ENCODE data around the gene KLF3.
"Not testable (repeated sequence)": the region's sequence is repeated elsewhere in the genome, so short reads cannot be mapped to it uniquely, and the experiment has no call there.

Gene KLF3

GRCh38 chr4:38624311-38624710 lies 39.7 kb upstream of the KLF3 start:
- Histone ChIP-seq H3K27ac (ENCODE audit: low read depth, low read length) (no peak overlapping the region), H3K27me3 (ENCODE audit: control insufficient read depth, insufficient read depth, low read length) (no peaks in the 10 kb centered on the region), H3K4me3 (ENCODE audit: low read depth, low read length) (no peak overlapping the region), H3K9me3 (ENCODE audit: control insufficient read depth, insufficient read depth, low read depth, low read length) (0 out of 2 replicates have a peak, but pooled peaks cover 3% of the 10 kb centered on the region), H3K36me3 (ENCODE audit: control insufficient read depth, insufficient read depth, low read length) (no peaks in the 10 kb centered on the region), H3K9ac (ENCODE audit: low read length) (no peak overlapping the region), H3K4me1 (ENCODE audit: control insufficient read depth, insufficient read depth, low read length) (no peaks in the 10 kb centered on the region)

GRCh38 chr4:38625508-38625907 lies 38.5 kb upstream of the KLF3 start:
- H3K4me1 ChIP-seq (ENCODE audit: control insufficient read depth, insufficient read depth, low read length): no peaks in the 10 kb centered on the region
- H3K36me3 ChIP-seq (ENCODE audit: control insufficient read depth, insufficient read depth, low read length): no peaks in the 10 kb centered on the region
- H3K4me3 ChIP-seq (ENCODE audit: low read depth, low read length): no peak overlapping the region
- H3K9ac ChIP-seq (ENCODE audit: low read length): no peak overlapping the region
- 0 out of 2 replicates have a peak, but pooled peaks cover 3% of the 10 kb centered on the region for H3K9me3 ChIP-seq (ENCODE audit: control insufficient read depth, insufficient read depth, low read depth, low read length)
- no peaks in the 10 kb centered on the region for H3K27me3 ChIP-seq (ENCODE audit: control insufficient read depth, insufficient read depth, low read length)
- no peak overlapping the region for H3K27ac ChIP-seq (ENCODE audit: low read depth, low read length)

- not testable (repeated sequence) for H3K4me3 ChIP-seq (ENCODE audit: low read depth, low read length); H3K9me3 ChIP-seq (ENCODE audit: control insufficient read depth, insufficient read depth, low read depth, low read length); H3K9ac ChIP-seq (ENCODE audit: low read length); H3K36me3 ChIP-seq (ENCODE audit: control insufficient read depth, insufficient read depth, low read length); H3K4me1 ChIP-seq (ENCODE audit: control insufficient read depth, insufficient read depth, low read length); H3K27ac ChIP-seq (ENCODE audit: low read depth, low read length); H3K27me3 ChIP-seq (ENCODE audit: control insufficient read depth, insufficient read depth, low read length)
These were observed 37.0 kb upstream of the KLF3 start for GRCh38 chr4:38626901-38627444.

GRCh38 chr4:38630519-38630918 lies 33.5 kb upstream of the KLF3 start:
- Histone ChIP-seq H3K4me3 (ENCODE audit: low read depth, low read length) (no peak overlapping the region), H3K27ac (ENCODE audit: low read depth, low read length) (no peak overlapping the region), H3K27me3 (ENCODE audit: control insufficient read depth, insufficient read depth, low read length) (no peaks in the 10 kb centered on the region), H3K9ac (ENCODE audit: low read length) (no peak overlapping the region), H3K9me3 (ENCODE audit: control insufficient read depth, insufficient read depth, low read depth, low read length) (0 out of 2 replicates have a peak, but pooled peaks cover 3% of the 10 kb centered on the region), H3K4me1 (ENCODE audit: control insufficient read depth, insufficient read depth, low read length) (no peaks in the 10 kb centered on the region), H3K36me3 (ENCODE audit: control insufficient read depth, insufficient read depth, low read length) (no peaks in the 10 kb centered on the region)

- Histone ChIP-seq H3K4me1 (ENCODE audit: control insufficient read depth, insufficient read depth, low read length) (no peaks in the 10 kb centered on the region), H3K9ac (ENCODE audit: low read length) (no peak overlapping the region), H3K4me3 (ENCODE audit: low read depth, low read length) (no peak overlapping the region), H3K9me3 (ENCODE audit: control insufficient read depth, insufficient read depth, low read depth, low read length) (no peaks in the 10 kb centered on the region), H3K27me3 (ENCODE audit: control insufficient read depth, insufficient read depth, low read length) (no peaks in the 10 kb centered on the region), H3K27ac (ENCODE audit: low read depth, low read length) (no peak overlapping the region), H3K36me3 (ENCODE audit: control insufficient read depth, insufficient read depth, low read length) (no peaks in the 10 kb centered on the region)
These were observed 29.8 kb upstream of the KLF3 start for GRCh38 chr4:38634047-38634759.

- H3K9ac ChIP-seq (ENCODE audit: low read length): no peak overlapping the region
- H3K9me3 ChIP-seq (ENCODE audit: control insufficient read depth, insufficient read depth, low read depth, low read length): no peaks in the 10 kb centered on the region
- H3K4me1 ChIP-seq (ENCODE audit: control insufficient read depth, insufficient read depth, low read length): no peaks in the 10 kb centered on the region
- H3K36me3 ChIP-seq (ENCODE audit: control insufficient read depth, insufficient read depth, low read length): no peaks in the 10 kb centered on the region
- H3K27me3 ChIP-seq (ENCODE audit: control insufficient read depth, insufficient read depth, low read length): no peaks in the 10 kb centered on the region
- H3K27ac ChIP-seq (ENCODE audit: low read depth, low read length): no peak overlapping the region
- no peak overlapping the region for H3K4me3 ChIP-seq (ENCODE audit: low read depth, low read length)
These were observed 24.8 kb upstream of the KLF3 start for GRCh38 chr4:38639242-38639641.

GRCh38 chr4:38641811-38642210 lies 22.2 kb upstream of the KLF3 start:
- Histone ChIP-seq H3K9me3 (ENCODE audit: control insufficient read depth, insufficient read depth, low read depth, low read length) (no peaks in the 10 kb centered on the region), H3K27me3 (ENCODE audit: control insufficient read depth, insufficient read depth, low read length) (no peaks in the 10 kb centered on the region), H3K36me3 (ENCODE audit: control insufficient read depth, insufficient read depth, low read length) (no peaks in the 10 kb centered on the region), H3K9ac (ENCODE audit: low read length) (no peak overlapping the region), H3K4me1 (ENCODE audit: control insufficient read depth, insufficient read depth, low read length) (no peaks in the 10 kb centered on the region), H3K27ac (ENCODE audit: low read depth, low read length) (no peak overlapping the region), H3K4me3 (ENCODE audit: low read depth, low read length) (no peak overlapping the region)

GRCh38 chr4:38644201-38644600 lies 19.8 kb upstream of the KLF3 start:
- no peaks in the 10 kb centered on the region for H3K9me3 ChIP-seq (ENCODE audit: control insufficient read depth, insufficient read depth, low read depth, low read length)
- no peak overlapping the region for H3K27ac ChIP-seq (ENCODE audit: low read depth, low read length)
- no peak overlapping the region for H3K9ac ChIP-seq (ENCODE audit: low read length)
- no peak overlapping the region for H3K4me3 ChIP-seq (ENCODE audit: low read depth, low read length)
- H3K27me3 ChIP-seq (ENCODE audit: control insufficient read depth, insufficient read depth, low read length): no peaks in the 10 kb centered on the region
- no peaks in the 10 kb centered on the region for H3K4me1 ChIP-seq (ENCODE audit: control insufficient read depth, insufficient read depth, low read length)
- no peaks in the 10 kb centered on the region for H3K36me3 ChIP-seq (ENCODE audit: control insufficient read depth, insufficient read depth, low read length)

- no peaks in the 10 kb centered on the region for H3K36me3 ChIP-seq (ENCODE audit: control insufficient read depth, insufficient read depth, low read length)
These were observed 16.7 kb upstream of the KLF3 start for GRCh38 chr4:38647101-38647819.

GRCh38 chr4:38650133-38650532 lies 13.9 kb upstream of the KLF3 start:
- H3K36me3 ChIP-seq (ENCODE audit: control insufficient read depth, insufficient read depth, low read length): no peaks in the 10 kb centered on the region
- H3K4me3 ChIP-seq (ENCODE audit: low read depth, low read length): no peak overlapping the region
- H3K27me3 ChIP-seq (ENCODE audit: control insufficient read depth, insufficient read depth, low read length): no peaks in the 10 kb centered on the region
- no peaks in the 10 kb centered on the region for H3K9me3 ChIP-seq (ENCODE audit: control insufficient read depth, insufficient read depth, low read depth, low read length)
- H3K9ac ChIP-seq (ENCODE audit: low read length): no peak overlapping the region
- peaks cover 5% of the 10 kb centered on the region; the same call in 1 of the 2 replicates for H3K4me1 ChIP-seq (ENCODE audit: control insufficient read depth, insufficient read depth, low read length)
- H3K27ac ChIP-seq (ENCODE audit: low read depth, low read length): no peak overlapping the region

More at GRCh38 chr4:38647101-38647819, 16.7 kb upstream of the KLF3 start:
- no peak overlapping the region for H3K4me3 ChIP-seq (ENCODE audit: low read depth, low read length)
- H3K9ac ChIP-seq (ENCODE audit: low read length): no peak overlapping the region
- H3K9me3 ChIP-seq (ENCODE audit: control insufficient read depth, insufficient read depth, low read depth, low read length): no peaks in the 10 kb centered on the region
- H3K4me1 ChIP-seq (ENCODE audit: control insufficient read depth, insufficient read depth, low read length): no peaks in the 10 kb centered on the region
- no peaks in the 10 kb centered on the region for H3K27me3 ChIP-seq (ENCODE audit: control insufficient read depth, insufficient read depth, low read length)
- no peak overlapping the region for H3K27ac ChIP-seq (ENCODE audit: low read depth, low read length)

- no peak overlapping the region for H3K4me3 ChIP-seq (ENCODE audit: low read depth, low read length)
- H3K9me3 ChIP-seq (ENCODE audit: control insufficient read depth, insufficient read depth, low read depth, low read length): no peaks in the 10 kb centered on the region
- H3K36me3 ChIP-seq (ENCODE audit: control insufficient read depth, insufficient read depth, low read length): no peaks in the 10 kb centered on the region
- no peaks in the 10 kb centered on the region for H3K27me3 ChIP-seq (ENCODE audit: control insufficient read depth, insufficient read depth, low read length)
- H3K9ac ChIP-seq (ENCODE audit: low read length): no peak overlapping the region
- H3K4me1 ChIP-seq (ENCODE audit: control insufficient read depth, insufficient read depth, low read length): peaks cover 5% of the 10 kb centered on the region; the same call in 1 of the 2 replicates
- H3K27ac ChIP-seq (ENCODE audit: low read depth, low read length): no peak overlapping the region
These were observed 9.7 kb upstream of the KLF3 start for GRCh38 chr4:38654273-38654672.

Data from HUES6 (cell line).